Measurements from ENCODE around the gene ZFYVE26.

GRCh38 chr14:67762051-67762450, 54.3 kb downstream of the ZFYVE26 start:
- TF ChIP-seq CTCF (IDR thresholded peaks at IDR 0.05): no peak
- no peak for TF ChIP-seq POLR2A (IDR thresholded peaks at IDR 0.05)

Measured in uterus (tissue), 2 donors.